Measurements from ENCODE around the gene ASB13. TPM values are rescaled to one million over a fixed set of nuclear protein-coding genes. Genes with fewer than 3 reads are reported as not detected.
A peak's percentile ranks its signal among the peaks of the same experiment; 100 is the strongest.

ASB13 gene
- total RNA-seq, 2 experiments from 2014 or later = 7.0 to 7.2 TPM

- H3K4me1 Mint-ChIP-seq (ENCODE audit: low read depth) = peaks cover 37% of the 10 kb centered on the region
- no peaks in the 10 kb centered on the region for H3K27me3 Mint-ChIP-seq (ENCODE audit: low read depth)
- H3K4me3 Mint-ChIP-seq = no peak overlapping the region
- intact Hi-C loops (cut with micrococcal nuclease) = loop anchor here (2.0 kb wide), 1 partner anchor 25 kb away; no protein-coding TSS in a partner anchor
- H3K36me3 Mint-ChIP-seq (ENCODE audit: low read depth) = peaks cover 4% of the 10 kb centered on the region
- peak; percentile 12 for DNase-seq
- CTCF ChIA-PET = interaction anchor here (0.9 to 2.5 kb wide), 2 partner anchors 25 to 64 kb away, joined by 3 to 8 read pairs; no protein-coding TSS in a partner anchor
- no peak overlapping the region for H3K27ac Mint-ChIP-seq
- no peaks in the 10 kb centered on the region for H3K9me3 Mint-ChIP-seq
These were observed 12.1 kb downstream of the ASB13 start for GRCh38 chr10:5654218-5654755.

- intact Hi-C loops (cut with micrococcal nuclease) = no loop called here
- no peaks in the 10 kb centered on the region for H3K27me3 Mint-ChIP-seq (ENCODE audit: low read depth)
- no peak overlapping the region for H3K4me3 Mint-ChIP-seq
- DNase-seq = no peak
- no peaks in the 10 kb centered on the region for H3K9me3 Mint-ChIP-seq
- no peak overlapping the region for H3K27ac Mint-ChIP-seq
- CTCF ChIA-PET = no interaction called here
- H3K36me3 Mint-ChIP-seq (ENCODE audit: low read depth) = peaks cover 8% of the 10 kb centered on the region
- H3K4me1 Mint-ChIP-seq (ENCODE audit: low read depth) = peaks cover 35% of the 10 kb centered on the region
These were observed 13.6 kb downstream of the ASB13 start for GRCh38 chr10:5652746-5653145.

GRCh38 chr10:5651388-5651764 is 15.0 kb downstream of the ASB13 start:
- Mint-ChIP-seq H3K4me3 (no peak overlapping the region), H3K36me3 (ENCODE audit: low read depth) (peaks cover 10% of the 10 kb centered on the region), H3K27ac (no peak overlapping the region), H3K9me3 (no peaks in the 10 kb centered on the region), H3K4me1 (ENCODE audit: low read depth) (peaks cover 21% of the 10 kb centered on the region), H3K27me3 (ENCODE audit: low read depth) (no peaks in the 10 kb centered on the region)
- CTCF ChIA-PET = interaction anchor here (1.3 kb wide), 1 partner anchor 21 kb away, joined by 4 read pairs; no protein-coding TSS in a partner anchor
- DNase-seq = no peak
- intact Hi-C loops (cut with micrococcal nuclease) = no loop called here

DNA sequence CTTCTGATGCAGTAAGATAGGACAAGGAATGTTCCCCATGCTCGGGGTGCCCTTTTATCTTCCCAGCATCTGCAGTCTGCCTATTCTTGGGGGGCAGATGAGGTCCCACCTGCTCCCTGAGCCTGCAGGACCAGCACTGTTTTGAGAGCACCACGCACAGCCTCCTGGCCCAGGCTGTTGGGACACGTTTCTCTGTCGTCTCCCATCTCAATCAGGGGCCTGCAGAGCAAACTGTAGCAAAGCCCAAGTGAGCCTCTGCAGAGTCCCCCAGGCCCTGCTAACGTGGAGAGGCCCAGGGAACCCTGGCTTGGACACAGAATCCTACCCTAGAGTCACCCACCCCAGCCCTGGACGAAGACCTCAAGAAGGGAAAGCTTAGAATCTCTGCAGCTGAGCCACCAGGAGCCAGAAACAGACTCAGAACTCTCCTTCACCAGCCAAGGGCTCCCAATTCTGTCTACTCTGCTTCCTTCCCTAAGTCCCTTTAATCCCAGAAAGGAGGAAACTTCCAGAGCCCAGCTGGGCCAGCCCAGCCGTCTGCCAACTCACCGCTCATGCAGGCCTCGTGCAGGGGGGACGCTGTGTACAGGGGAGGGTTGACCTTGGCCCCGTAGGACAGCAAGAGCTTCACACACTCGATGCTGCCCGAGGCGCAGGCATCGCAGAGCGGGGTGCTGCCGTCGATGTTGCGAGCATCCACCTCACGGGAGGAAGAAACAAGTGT is 15.6 kb downstream of the ASB13 start:
- H3K4me1 Mint-ChIP-seq (ENCODE audit: low read depth) = peaks cover 18% of the 10 kb centered on the region
- peaks cover 10% of the 10 kb centered on the region for H3K36me3 Mint-ChIP-seq (ENCODE audit: low read depth)
- CTCF ChIA-PET = interaction anchor here (1.3 kb wide), 1 partner anchor 21 kb away, joined by 4 read pairs; no protein-coding TSS in a partner anchor
- H3K27me3 Mint-ChIP-seq (ENCODE audit: low read depth) = no peaks in the 10 kb centered on the region
- no peak for DNase-seq
- no peak overlapping the region for H3K4me3 Mint-ChIP-seq
- H3K27ac Mint-ChIP-seq = no peak overlapping the region
- H3K9me3 Mint-ChIP-seq = no peaks in the 10 kb centered on the region
- intact Hi-C loops (cut with micrococcal nuclease) = no loop called here

DNA sequence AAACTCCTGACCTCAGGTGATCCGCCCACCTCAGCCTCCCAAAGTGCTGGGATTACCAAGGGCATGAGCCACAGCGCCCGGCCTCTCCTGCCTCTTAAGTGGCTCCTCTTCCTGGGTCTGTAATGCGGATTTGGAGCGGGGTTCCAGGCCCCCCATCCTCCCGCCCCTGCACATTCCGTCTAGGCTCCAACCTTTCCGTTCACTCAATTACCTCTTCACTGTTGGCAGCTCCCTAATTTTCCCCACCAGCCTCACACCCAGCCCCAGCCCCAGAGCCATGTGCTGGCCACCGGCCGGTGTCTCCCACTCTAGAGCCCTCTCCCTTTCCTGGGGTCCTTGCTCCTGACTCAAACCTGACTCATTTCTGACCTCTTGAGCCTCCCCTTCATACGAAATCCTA is 16.6 kb downstream of the ASB13 start:
- CTCF ChIA-PET = no interaction called here

GRCh38 chr10:5648494-5649457 is 17.6 kb downstream of the ASB13 start:
- H3K4me3 Mint-ChIP-seq = no peak overlapping the region
- peaks cover 10% of the 10 kb centered on the region for H3K36me3 Mint-ChIP-seq (ENCODE audit: low read depth)
- CTCF ChIA-PET = no interaction called here
- no peaks in the 10 kb centered on the region for H3K27me3 Mint-ChIP-seq (ENCODE audit: low read depth)
- H3K4me1 Mint-ChIP-seq (ENCODE audit: low read depth) = peaks cover 1% of the 10 kb centered on the region
- DNase-seq = no peak
- intact Hi-C loops (cut with micrococcal nuclease) = no loop called here
- H3K27ac Mint-ChIP-seq = no peak overlapping the region
- no peaks in the 10 kb centered on the region for H3K9me3 Mint-ChIP-seq

More for the DNA sequence above, 16.6 kb downstream of the ASB13 start:
- Mint-ChIP-seq H3K27me3 (ENCODE audit: low read depth) (no peaks in the 10 kb centered on the region), H3K36me3 (ENCODE audit: low read depth) (peaks cover 10% of the 10 kb centered on the region), H3K4me3 (no peak overlapping the region), H3K9me3 (no peaks in the 10 kb centered on the region), H3K4me1 (ENCODE audit: low read depth) (peaks cover 8% of the 10 kb centered on the region), H3K27ac (no peak overlapping the region)
- intact Hi-C loops (cut with micrococcal nuclease) = no loop called here
- DNase-seq = no peak

- Mint-ChIP-seq H3K27ac (no peak overlapping the region), H3K27me3 (ENCODE audit: low read depth) (no peaks in the 10 kb centered on the region), H3K9me3 (no peaks in the 10 kb centered on the region), H3K36me3 (ENCODE audit: low read depth) (peaks cover 10% of the 10 kb centered on the region), H3K4me3 (no peak overlapping the region), H3K4me1 (ENCODE audit: low read depth) (peaks cover 1% of the 10 kb centered on the region)
- no peak for DNase-seq
- intact Hi-C loops (cut with micrococcal nuclease) = no loop called here
- CTCF ChIA-PET = interaction anchor here (0.7 kb wide), 1 partner anchor 18 kb away, joined by 3 read pairs; the partner anchor contains the start of gene ASB13
These were observed 18.7 kb downstream of the ASB13 start for GRCh38 chr10:5647507-5648240.

GRCh38 chr10:5645944-5646617 is 20.3 kb downstream of the ASB13 start:
- intact Hi-C loops (cut with micrococcal nuclease) = no loop called here
- CTCF ChIA-PET = interaction anchor here (4.1 kb wide), 1 partner anchor 16 kb away, joined by 15 read pairs; no protein-coding TSS in a partner anchor
- H3K4me3 Mint-ChIP-seq = no peak overlapping the region
- no peaks in the 10 kb centered on the region for H3K27me3 Mint-ChIP-seq (ENCODE audit: low read depth)
- no peak overlapping the region for H3K27ac Mint-ChIP-seq
- peaks cover 1% of the 10 kb centered on the region for H3K4me1 Mint-ChIP-seq (ENCODE audit: low read depth)
- H3K36me3 Mint-ChIP-seq (ENCODE audit: low read depth) = peaks cover 13% of the 10 kb centered on the region
- no peak for DNase-seq
- no peaks in the 10 kb centered on the region for H3K9me3 Mint-ChIP-seq

- Mint-ChIP-seq H3K27ac (no peak overlapping the region), H3K4me3 (no peak overlapping the region), H3K4me1 (ENCODE audit: low read depth) (peaks cover 1% of the 10 kb centered on the region), H3K36me3 (ENCODE audit: low read depth) (peaks cover 16% of the 10 kb centered on the region), H3K9me3 (no peaks in the 10 kb centered on the region), H3K27me3 (ENCODE audit: low read depth) (no peaks in the 10 kb centered on the region)
- no peak for DNase-seq
- CTCF ChIA-PET = interaction anchor here (4.1 kb wide), 1 partner anchor 16 kb away, joined by 15 read pairs; no protein-coding TSS in a partner anchor
- intact Hi-C loops (cut with micrococcal nuclease) = no loop called here
These were observed 21.0 kb downstream of the ASB13 start for GRCh38 chr10:5645375-5645774.

DNA sequence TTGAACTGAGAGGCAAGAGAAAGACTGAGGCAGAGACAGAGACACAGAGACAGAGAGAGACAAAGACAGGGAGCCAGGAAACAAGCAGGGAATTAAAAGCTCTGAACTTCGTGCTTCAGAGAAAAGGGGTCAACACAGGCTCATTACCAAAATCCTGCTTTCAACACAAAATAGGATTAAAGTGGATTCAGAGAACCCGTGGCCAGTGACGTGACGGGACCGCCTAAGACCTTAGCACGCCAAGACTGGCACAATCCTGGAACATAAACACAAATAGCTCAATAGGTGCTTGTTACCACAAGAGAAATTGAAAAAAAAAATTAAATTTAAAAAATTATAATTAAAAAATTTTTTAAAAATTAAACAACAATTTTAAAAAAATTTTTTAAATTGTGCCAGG is 21.5 kb downstream of the ASB13 start:
- no peak for DNase-seq
- CTCF ChIA-PET = interaction anchor here (0.6 to 4.1 kb wide), 2 partner anchors 13 to 15 kb away, joined by 4 to 15 read pairs; no protein-coding TSS in a partner anchor
- H3K27ac Mint-ChIP-seq = no peak overlapping the region
- intact Hi-C loops (cut with micrococcal nuclease) = no loop called here
- H3K36me3 Mint-ChIP-seq (ENCODE audit: low read depth) = peaks cover 12% of the 10 kb centered on the region
- H3K27me3 Mint-ChIP-seq (ENCODE audit: low read depth) = no peaks in the 10 kb centered on the region
- H3K4me3 Mint-ChIP-seq = no peak overlapping the region
- H3K9me3 Mint-ChIP-seq = no peaks in the 10 kb centered on the region
- H3K4me1 Mint-ChIP-seq (ENCODE audit: low read depth) = peaks cover 1% of the 10 kb centered on the region

- DNase-seq = no peak
These were observed 22.9 kb downstream of the ASB13 start for GRCh38 chr10:5643346-5644067.

More at GRCh38 chr10:5643346-5644067, 22.9 kb downstream of the ASB13 start:
- Mint-ChIP-seq H3K9me3 (no peaks in the 10 kb centered on the region), H3K4me1 (ENCODE audit: low read depth) (no peaks in the 10 kb centered on the region), H3K4me3 (no peak overlapping the region), H3K27me3 (ENCODE audit: low read depth) (no peaks in the 10 kb centered on the region), H3K36me3 (ENCODE audit: low read depth) (peaks cover 8% of the 10 kb centered on the region), H3K27ac (no peak overlapping the region)
- intact Hi-C loops (cut with micrococcal nuclease) = no loop called here
- CTCF ChIA-PET = interaction anchor here (2.0 to 4.1 kb wide), 2 partner anchors 14 to 20 kb away, joined by 5 to 15 read pairs; no protein-coding TSS in a partner anchor

Data from activated naive CD4-positive, alpha-beta T cell treated with anti-CD3 and anti-CD28 coated beads for 36 hours (primary cell).